ENCODE measurements around the gene PSME3IP1. TPM values are rescaled to one million over a fixed set of nuclear protein-coding genes. Genes with fewer than 3 reads are reported as not detected.

The PSME3IP1 gene
- polyA plus RNA-seq, 1 donor (not counting 4 experiments of a cell fraction or from before 2014, with no cell fraction given) = 75.7 TPM

DNA sequence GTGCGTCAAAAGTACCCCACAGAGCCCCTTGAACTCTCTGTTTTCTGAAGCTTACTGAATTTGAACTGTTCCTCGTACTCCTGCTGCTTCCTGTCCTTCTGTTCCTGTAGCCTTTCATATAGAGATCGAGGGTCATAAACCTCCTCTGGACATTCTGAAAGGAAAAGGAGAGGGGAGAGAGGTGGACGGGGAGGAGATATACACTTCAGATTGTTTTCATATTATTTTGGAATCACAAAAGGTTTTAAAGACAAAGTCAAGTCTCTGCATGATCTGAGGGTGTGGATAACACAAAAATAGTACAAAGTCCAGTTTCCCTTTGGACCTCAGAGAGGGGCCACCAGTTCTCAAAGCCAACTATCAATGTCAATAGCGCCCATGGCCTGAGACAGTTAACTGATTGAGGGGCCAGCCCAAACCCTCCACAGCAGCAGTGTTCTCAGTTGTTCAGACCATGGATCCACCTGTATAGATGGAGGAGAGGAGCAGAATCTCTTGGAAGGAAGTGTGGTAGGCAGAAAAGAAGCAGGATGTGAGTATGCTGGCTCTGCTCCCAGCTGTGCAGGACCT, 13.0 kb downstream of the PSME3IP1 start:
- dilution Hi-C loops (cut with MboI; ENCODE audit: extremely low pct_ligation_motif_present, low sequenced_read_pairs) = no loop called here
- no peak overlapping the region for H3K27ac ChIP-seq (ENCODE audit: control insufficient read depth, insufficient read depth, low read length)
- H3K9me3 ChIP-seq (ENCODE audit: control insufficient read depth, low read depth, low read length) = no peaks in the 10 kb centered on the region
- no peaks in the 10 kb centered on the region for H3K79me2 ChIP-seq (ENCODE audit: control insufficient read depth, insufficient read depth, low read length)
- H3K4me1 ChIP-seq (ENCODE audit: control insufficient read depth, extremely low read depth, insufficient read depth, low read length) = peaks cover under 1% of the 10 kb centered on the region
- FAIRE-seq (no peak), DNase-seq (ENCODE audit: low read depth, low spot score) (no peak)
- no peak overlapping the region for H3K4me3 ChIP-seq (ENCODE audit: control insufficient read depth in 2 of 3, extremely low read depth in 1 of 3, insufficient read depth in 2 of 3, low read depth in 1 of 3, low read length in 3 of 3)
- no peak for TF ChIP-seq EZH2 (IDR thresholded peaks at IDR 0.05; ENCODE audit: low read length)
- TF ChIP-seq, protein P1, sequence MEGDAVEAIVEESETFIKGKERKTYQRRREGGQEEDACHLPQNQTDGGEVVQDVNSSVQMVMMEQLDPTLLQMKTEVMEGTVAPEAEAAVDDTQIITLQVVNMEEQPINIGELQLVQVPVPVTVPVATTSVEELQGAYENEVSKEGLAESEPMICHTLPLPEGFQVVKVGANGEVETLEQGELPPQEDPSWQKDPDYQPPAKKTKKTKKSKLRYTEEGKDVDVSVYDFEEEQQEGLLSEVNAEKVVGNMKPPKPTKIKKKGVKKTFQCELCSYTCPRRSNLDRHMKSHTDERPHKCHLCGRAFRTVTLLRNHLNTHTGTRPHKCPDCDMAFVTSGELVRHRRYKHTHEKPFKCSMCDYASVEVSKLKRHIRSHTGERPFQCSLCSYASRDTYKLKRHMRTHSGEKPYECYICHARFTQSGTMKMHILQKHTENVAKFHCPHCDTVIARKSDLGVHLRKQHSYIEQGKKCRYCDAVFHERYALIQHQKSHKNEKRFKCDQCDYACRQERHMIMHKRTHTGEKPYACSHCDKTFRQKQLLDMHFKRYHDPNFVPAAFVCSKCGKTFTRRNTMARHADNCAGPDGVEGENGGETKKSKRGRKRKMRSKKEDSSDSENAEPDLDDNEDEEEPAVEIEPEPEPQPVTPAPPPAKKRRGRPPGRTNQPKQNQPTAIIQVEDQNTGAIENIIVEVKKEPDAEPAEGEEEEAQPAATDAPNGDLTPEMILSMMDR (optimal IDR thresholded peaks at IDR 0.05 in 1 of 3, IDR thresholded peaks at IDR 0.05 in 1 of 3, conservative IDR thresholded peaks at IDR 0.05 in 1 of 3; ENCODE audit: extremely low read depth in 1 of 3, insufficient read depth in 2 of 3, low read length in 3 of 3) = no peak
- no peak overlapping the region for H3K9ac ChIP-seq (ENCODE audit: control insufficient read depth, extremely low read depth, insufficient read depth, low read length)
- H3K9me1 ChIP-seq (ENCODE audit: control insufficient read depth, extremely low read depth, insufficient read depth, low read length) = no peaks in the 10 kb centered on the region
- H4K20me1 ChIP-seq (ENCODE audit: control insufficient read depth, extremely low read depth, insufficient read depth, low read length) = no peaks in the 10 kb centered on the region
- H3K36me3 ChIP-seq (ENCODE audit: control insufficient read depth in 2 of 2, extremely low read depth in 1 of 2, insufficient read depth in 2 of 2, low read length in 2 of 2) = peaks cover 8 to 12% of the 10 kb centered on the region in 2 experiments
- no peak overlapping the region for H3K4me2 ChIP-seq (ENCODE audit: control insufficient read depth, extremely low read depth, insufficient read depth, low read depth, low read length)
- no peak overlapping the region for H2AFZ ChIP-seq (ENCODE audit: control insufficient read depth, low read length)
- H3K27me3 ChIP-seq (ENCODE audit: control insufficient read depth, extremely low read depth, insufficient read depth, low read length) = no peaks in the 10 kb centered on the region

DNA sequence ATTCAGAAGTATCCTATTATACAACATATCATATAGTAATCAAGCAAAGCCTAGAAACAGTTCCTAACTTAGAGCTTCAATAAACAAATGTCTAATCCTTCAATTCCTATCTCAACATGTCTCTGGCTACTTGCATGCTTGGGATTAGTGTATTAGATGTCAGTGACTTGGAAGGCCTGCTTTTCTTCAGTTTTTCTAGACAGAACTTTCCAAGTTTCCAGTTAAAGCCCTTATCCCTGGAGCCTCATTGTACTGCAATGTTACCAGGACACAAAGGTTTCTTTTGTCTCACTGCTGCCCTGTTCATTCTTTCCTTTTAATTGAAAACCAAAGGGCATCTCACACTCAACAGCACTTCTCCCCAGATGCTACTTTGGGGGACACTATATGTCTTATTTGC, 16.5 kb downstream of the PSME3IP1 start:
- no peak for FAIRE-seq
- TF ChIP-seq, protein P1 (optimal IDR thresholded peaks at IDR 0.05 in 1 of 3, IDR thresholded peaks at IDR 0.05 in 1 of 3, conservative IDR thresholded peaks at IDR 0.05 in 1 of 3; ENCODE audit: extremely low read depth in 1 of 3, insufficient read depth in 2 of 3, low read length in 3 of 3) = no peak
- no peak for TF ChIP-seq EZH2 (IDR thresholded peaks at IDR 0.05; ENCODE audit: low read length)
- Histone ChIP-seq H3K27ac (ENCODE audit: control insufficient read depth, insufficient read depth, low read length) (no peak overlapping the region), H3K4me1 (ENCODE audit: control insufficient read depth, extremely low read depth, insufficient read depth, low read length) (peaks cover 25% of the 10 kb centered on the region), H4K20me1 (ENCODE audit: control insufficient read depth, extremely low read depth, insufficient read depth, low read length) (no peaks in the 10 kb centered on the region), H3K9me3 (ENCODE audit: control insufficient read depth, low read depth, low read length) (no peaks in the 10 kb centered on the region), H3K9me1 (ENCODE audit: control insufficient read depth, extremely low read depth, insufficient read depth, low read length) (peaks cover 4% of the 10 kb centered on the region), H3K36me3 (ENCODE audit: control insufficient read depth in 2 of 2, extremely low read depth in 1 of 2, insufficient read depth in 2 of 2, low read length in 2 of 2) (peaks cover 14 to 24% of the 10 kb centered on the region in 2 experiments), H3K27me3 (ENCODE audit: control insufficient read depth, extremely low read depth, insufficient read depth, low read length) (no peaks in the 10 kb centered on the region), H3K4me2 (ENCODE audit: control insufficient read depth, extremely low read depth, insufficient read depth, low read depth, low read length) (no peak overlapping the region), H3K4me3 (ENCODE audit: control insufficient read depth in 2 of 3, extremely low read depth in 1 of 3, insufficient read depth in 2 of 3, low read depth in 1 of 3, low read length in 3 of 3) (no peak overlapping the region), H3K79me2 (ENCODE audit: control insufficient read depth, insufficient read depth, low read length) (no peaks in the 10 kb centered on the region), H2AFZ (ENCODE audit: control insufficient read depth, low read length) (no peak overlapping the region), H3K9ac (ENCODE audit: control insufficient read depth, extremely low read depth, insufficient read depth, low read length) (no peak overlapping the region)
- no peak for DNase-seq (ENCODE audit: low read depth, low spot score)
- dilution Hi-C loops (cut with MboI; ENCODE audit: extremely low pct_ligation_motif_present, low sequenced_read_pairs) = no loop called here
